ENCODE measurements around the gene C22orf23.

The C22orf23 gene

GRCh38 chr22:37995460-37995859 is 42.1 kb upstream of the C22orf23 start:
- H3K4me3 ChIP-seq (ENCODE audit: low read depth, low read length) = no peak overlapping the region
- TF ChIP-seq CTCF (conservative IDR thresholded peaks at IDR 0.05; ENCODE audit: low read depth, low read length) = no peak
- no peak for DNase-seq (ENCODE audit: low read depth)

DNA sequence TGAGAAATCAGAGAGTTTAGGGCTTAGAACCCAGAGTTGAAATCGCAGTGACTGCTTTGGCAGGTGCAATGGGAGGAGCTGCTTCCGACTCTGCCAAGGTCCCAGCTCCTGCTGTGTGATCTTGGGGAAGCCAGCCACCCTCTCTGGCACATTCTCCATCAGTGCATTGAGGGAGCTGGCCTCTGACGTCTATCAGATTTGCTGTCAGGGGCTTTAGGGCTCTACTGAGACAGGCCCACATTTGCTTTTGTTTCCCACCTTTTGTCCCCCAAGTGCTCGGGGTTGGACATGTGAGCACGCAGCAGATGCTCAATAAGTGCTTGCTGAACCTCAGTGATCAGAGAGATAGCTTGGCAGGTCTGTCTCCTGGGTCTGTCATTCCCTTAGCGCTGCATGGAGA is 41.6 kb upstream of the C22orf23 start:
- no peak for TF ChIP-seq CTCF (conservative IDR thresholded peaks at IDR 0.05; ENCODE audit: low read depth, low read length)
- no peak for DNase-seq (ENCODE audit: low read depth)
- no peak overlapping the region for H3K4me3 ChIP-seq (ENCODE audit: low read depth, low read length)

- no peak for DNase-seq (ENCODE audit: low read depth)
- no peak overlapping the region for H3K4me3 ChIP-seq (ENCODE audit: low read depth, low read length)
- TF ChIP-seq CTCF (conservative IDR thresholded peaks at IDR 0.05; ENCODE audit: low read depth, low read length) = no peak
These were observed 40.6 kb upstream of the C22orf23 start for GRCh38 chr22:37994049-37994448.

DNA sequence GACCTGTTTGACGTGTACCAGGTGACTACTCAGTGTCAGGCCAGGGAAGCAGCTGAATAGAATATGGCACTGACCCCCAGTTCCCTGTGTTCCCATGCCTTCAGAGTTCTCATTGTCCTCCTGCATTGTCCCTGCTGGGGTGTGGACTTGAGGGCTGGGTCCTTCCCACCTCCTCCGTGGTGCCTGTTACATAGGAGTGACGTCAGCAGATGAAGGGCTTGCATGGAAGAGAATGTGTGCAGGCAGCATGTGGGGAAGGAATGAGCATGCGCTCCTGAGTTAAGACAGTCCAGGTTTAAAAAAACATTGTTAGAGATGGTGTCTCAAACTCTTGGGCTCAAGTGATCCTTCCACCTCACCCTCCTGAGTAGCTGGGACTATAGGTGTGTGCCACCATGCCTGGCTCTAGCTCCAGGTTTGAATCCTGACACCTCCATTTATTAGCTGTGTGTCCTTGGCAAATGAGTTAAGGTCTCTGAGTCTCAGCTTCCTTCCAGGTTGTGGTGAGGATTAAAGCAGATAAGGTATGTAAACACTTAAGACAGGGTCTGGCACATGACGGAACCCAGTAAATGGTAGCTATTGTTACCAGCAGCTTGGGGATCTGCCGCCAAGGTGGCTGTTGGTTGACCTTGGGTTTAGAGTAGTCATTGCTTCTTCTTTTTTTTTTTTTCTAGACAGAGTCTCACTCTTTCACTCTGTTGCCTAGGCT is 38.5 kb upstream of the C22orf23 start:
- H3K4me3 ChIP-seq (ENCODE audit: low read depth, low read length) = no peak overlapping the region
- no peak for TF ChIP-seq CTCF (conservative IDR thresholded peaks at IDR 0.05; ENCODE audit: low read depth, low read length)
- no peak for DNase-seq (ENCODE audit: low read depth)

GRCh38 chr22:37990862-37991261 is 37.5 kb upstream of the C22orf23 start:
- no peak for DNase-seq (ENCODE audit: low read depth)
- H3K4me3 ChIP-seq (ENCODE audit: low read depth, low read length) = no peak overlapping the region
- no peak for TF ChIP-seq CTCF (conservative IDR thresholded peaks at IDR 0.05; ENCODE audit: low read depth, low read length)

DNA sequence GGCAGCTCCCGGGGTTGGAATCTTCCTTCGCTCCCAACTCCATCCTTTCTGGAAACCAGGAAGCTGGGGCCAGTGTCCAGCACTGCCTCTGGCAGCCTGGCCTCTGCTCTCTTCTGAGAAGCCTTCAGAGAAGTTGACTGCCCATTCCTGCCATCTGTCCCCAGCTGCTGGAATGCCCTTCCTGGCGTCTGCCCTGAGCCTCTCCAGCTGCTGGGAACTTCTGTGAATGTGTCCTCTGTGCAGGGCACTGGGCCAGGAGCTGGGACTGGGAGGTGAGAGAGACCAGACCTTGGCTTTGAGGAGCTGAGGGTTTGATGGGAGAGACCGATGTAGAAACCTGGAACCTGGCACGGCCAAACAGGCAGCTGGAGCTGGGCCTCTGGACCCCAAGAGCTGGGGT is 36.9 kb upstream of the C22orf23 start:
- no peak overlapping the region for H3K4me3 ChIP-seq (ENCODE audit: low read depth, low read length)
- TF ChIP-seq CTCF (conservative IDR thresholded peaks at IDR 0.05; ENCODE audit: low read depth, low read length) = no peak
- DNase-seq (ENCODE audit: low read depth) = no peak

Measured in choroid plexus epithelial cell (primary cell).